ENCODE results near the gene CTNND2.
"Not testable (repeated sequence)": the region's sequence is repeated elsewhere in the genome, so short reads cannot be mapped to it uniquely, and the experiment has no call there.

Gene CTNND2

DNA sequence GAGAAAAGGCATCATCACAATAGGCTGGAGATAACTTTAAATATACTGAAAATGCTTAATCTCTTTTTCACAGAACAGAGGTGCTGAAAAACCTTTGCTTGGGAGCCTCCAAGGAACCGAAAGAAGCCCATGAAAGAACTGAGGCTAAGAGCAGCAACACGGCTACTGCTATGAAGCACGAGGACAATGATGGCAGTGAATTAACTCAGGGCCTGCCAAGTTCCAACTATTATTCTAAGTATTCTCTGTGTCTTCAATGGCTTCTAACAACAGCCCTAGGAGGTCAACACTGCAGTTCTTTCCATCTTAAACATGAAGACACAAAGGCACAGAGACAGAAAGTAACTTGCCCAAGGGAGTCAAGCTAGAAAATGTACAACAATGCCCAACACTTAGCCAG, 850.2 kb downstream of the CTNND2 start:
- no peak for DNase-seq

DNA sequence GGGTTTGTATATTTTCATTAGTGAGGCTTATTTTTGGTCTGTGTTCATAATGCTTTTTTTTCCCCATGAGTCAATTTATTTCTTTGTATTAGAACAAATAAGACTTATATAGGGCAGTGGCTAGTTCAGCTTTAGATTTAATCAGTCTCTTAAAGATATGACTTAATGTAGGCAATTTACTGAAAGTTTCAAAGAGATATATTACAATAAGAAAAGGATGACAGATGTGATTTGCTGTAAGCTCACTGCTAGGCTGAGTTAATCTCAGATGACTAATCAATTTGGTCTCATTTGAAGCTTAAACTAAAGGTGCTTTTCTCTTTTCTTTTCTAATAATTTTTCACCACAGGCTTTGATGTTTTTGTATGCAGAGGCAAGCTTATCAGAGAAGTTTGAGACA, 851.4 kb downstream of the CTNND2 start:
- no peak for DNase-seq

GRCh38 chr5:11050596-11051304, 853.5 kb downstream of the CTNND2 start:
- no peak for DNase-seq

DNA sequence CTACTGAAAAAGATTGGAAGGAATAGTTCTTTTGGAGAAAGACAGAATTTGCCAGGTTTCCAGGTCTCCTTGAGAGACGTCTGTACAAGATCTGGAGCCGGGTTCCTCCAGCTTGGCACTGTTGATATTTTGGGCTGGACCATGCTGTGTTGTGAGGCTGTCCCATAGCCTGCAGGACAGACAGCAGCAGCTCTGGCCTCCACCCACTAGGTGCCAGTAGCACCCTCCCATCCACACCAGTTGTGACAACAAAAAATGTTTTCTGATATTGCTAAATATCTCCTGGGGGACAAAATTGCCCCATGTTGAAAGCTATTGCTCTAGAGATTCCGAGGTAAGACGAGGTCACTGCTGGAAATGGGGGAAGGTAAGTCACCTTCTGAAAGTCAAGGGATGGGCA, 855.5 kb downstream of the CTNND2 start:
- DNase-seq: no peak

DNA sequence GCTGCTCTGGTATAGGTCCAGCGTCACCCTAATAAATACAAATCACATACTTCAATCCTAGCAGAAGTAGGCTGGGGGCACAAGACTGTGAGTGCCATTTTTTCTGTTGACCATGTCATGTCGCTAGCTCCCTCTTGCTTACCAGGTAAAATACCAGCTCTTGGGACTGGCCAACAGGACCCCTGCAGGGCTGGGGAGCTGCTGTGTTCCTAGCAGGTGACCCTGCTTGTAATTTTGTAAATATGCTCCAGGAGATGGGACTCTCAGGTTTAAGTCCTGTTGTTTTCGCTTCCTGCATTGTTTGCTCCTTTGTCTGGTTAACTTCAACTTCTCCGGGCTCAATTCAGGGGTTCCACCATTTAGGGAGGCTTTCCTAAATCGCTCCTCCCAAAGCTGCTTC, 856.6 kb downstream of the CTNND2 start:
- no peak for DNase-seq

GRCh38 chr5:11047030-11047429, 857.2 kb downstream of the CTNND2 start:
- no peak for DNase-seq

GRCh38 chr5:11046160-11046559, 858.1 kb downstream of the CTNND2 start:
- no peak for DNase-seq

DNA sequence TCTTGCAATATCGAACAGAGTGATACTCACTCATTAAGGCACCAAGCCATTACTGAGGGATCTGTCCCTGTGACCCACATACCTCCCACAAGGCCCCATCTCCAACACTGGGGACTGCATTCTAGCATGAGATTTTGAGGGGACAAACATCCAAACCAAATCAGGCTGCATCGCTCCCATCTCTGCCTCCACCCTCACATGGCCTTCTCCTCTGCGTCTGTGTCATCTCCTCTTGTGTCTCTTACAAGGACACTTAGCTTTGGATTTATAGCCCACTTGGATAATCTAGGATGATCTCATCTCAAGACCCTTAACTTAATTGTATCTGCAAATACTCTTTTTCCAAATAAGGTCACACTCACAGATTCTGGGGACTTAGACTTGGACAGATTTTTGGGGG, 858.8 kb downstream of the CTNND2 start:
- DNase-seq: no peak

- no peak for DNase-seq
Measured at GRCh38 chr5:11044581-11044980, 859.7 kb downstream of the CTNND2 start.

- DNase-seq: no peak
Measured at GRCh38 chr5:11043881-11044280, 860.4 kb downstream of the CTNND2 start.

- no peak for DNase-seq
Measured at GRCh38 chr5:11040345-11040744, 863.9 kb downstream of the CTNND2 start.

DNA sequence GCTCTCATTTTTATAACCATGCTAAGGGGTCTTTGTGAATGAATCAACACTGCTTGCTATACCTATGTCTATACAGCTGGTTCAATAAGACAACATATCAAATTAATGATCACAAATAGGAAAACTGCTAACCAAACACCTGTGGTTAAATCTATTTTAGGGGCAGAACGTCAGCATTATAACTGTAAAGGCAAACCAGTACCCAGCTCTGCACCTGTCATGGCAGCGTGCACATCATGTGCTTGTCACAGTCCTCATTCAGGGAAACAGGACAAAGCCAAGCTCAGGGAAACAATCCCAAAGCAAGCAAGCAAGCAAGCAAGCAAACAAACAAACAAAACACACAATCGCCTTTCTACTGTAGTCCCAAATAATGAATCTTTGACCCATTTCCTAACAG, 865.5 kb downstream of the CTNND2 start:
- no peak for DNase-seq

- DNase-seq: no peak
Measured at GRCh38 chr5:11037941-11038340, 866.3 kb downstream of the CTNND2 start.

GRCh38 chr5:11037080-11037479, 867.2 kb downstream of the CTNND2 start:
- no peak for DNase-seq

GRCh38 chr5:11030671-11031070, 873.6 kb downstream of the CTNND2 start:
- no peak for DNase-seq

- no peak for DNase-seq
Measured at GRCh38 chr5:11027660-11028059, 876.6 kb downstream of the CTNND2 start.

DNA sequence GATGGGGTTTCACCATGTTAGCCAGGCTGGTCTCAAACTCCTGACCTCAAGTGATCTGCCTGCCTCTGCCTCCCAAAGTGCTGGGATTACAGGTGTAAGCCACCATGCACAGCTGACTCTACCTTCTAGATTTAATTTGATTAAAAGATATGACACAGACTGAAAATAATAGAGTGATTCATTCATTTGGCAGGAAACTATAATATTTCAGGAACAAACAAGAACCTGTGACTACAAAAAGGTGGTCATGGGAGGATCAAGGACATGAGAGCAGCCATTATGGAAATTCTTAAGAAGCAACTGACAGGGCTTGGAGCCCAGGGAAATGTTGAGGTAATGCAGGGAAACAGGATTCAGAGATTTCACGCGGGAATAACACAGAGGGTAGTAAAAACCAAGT, 877.7 kb downstream of the CTNND2 start:
- DNase-seq: no peak

- DNase-seq: no peak
Measured at GRCh38 chr5:11023945-11024344, 880.3 kb downstream of the CTNND2 start.

GRCh38 chr5:11013793-11014192, 890.5 kb downstream of the CTNND2 start:
- no peak for DNase-seq

DNA sequence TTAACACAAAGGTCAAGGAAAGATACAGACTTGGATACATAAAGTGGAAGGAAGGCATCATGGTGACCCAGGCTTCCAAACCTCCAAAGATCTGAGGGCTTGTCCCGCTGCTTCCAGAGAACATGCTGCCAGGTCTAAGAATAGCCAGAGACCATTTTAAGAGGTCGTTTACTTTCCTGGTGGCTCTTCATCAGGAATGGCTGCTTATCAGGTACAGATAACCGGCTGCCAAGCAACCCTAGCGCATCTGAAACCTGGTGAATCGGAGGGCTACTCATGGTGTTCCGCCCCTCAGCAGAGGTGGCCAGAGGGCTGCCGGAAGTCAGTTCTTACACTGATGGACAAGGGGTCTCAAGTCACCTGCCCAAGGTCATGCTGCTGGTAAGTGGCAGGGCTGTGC, 892.0 kb downstream of the CTNND2 start:
- no peak for DNase-seq

DNA sequence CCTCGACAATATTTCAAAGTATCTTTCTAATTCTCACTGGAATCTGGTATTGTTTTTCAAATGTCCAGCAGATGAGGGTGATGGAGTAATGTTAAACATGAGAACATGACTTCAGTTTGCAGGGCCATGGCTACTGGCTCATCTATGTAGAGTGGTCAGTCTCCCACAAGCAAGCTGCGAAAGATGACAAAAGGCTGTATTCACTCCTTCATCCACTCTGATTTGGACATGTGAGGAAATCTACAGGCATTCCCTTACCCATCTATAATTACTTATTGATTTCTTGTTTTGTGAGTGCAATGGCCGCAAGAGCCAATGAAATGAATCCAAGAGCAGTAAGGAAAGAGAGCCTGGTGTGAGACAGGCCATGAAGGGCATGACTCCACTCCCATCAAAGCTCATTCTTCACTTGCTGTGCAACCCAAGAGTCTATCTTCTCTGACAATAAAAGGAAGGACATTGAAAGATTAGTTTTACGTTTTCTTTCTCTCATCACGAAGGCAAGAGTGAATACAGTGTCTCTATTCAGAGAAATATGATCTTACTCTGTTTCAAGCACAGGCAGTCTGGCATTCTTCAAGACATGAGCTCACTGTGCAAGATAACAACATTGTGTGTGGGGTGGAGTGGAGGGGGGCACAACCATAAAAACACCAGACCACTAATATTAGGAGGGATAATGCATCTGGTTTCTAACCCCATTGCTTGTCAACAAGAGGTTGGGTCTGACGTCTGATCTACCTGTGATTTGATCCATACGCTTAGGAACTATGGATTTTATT, 893.6 kb downstream of the CTNND2 start:
- DNase-seq: no peak

DNA sequence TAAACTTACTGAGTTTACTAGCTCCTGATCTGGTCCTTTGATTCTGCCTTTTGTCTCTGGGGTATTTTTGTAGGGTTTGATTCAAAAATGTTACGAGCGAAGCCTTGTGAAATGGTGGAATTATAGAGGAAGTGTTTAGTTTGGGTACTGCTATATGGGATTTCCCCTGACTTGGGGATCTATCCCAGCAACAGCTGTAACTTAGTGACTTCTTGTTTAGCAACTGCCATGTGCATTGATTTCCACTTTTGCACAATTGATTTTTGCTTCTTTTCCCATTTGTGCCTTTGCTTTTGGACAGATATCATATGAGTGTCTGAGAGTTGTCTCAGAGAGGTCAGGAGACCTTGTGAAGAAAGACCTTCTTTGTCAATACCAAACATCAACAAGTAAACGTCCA, 894.7 kb downstream of the CTNND2 start:
- no peak for DNase-seq

- no peak for DNase-seq
Measured at GRCh38 chr5:11007269-11007870, 896.9 kb downstream of the CTNND2 start.

- DNase-seq: not testable (repeated sequence)
Measured at GRCh38 chr5:11004523-11004922, 899.7 kb downstream of the CTNND2 start.

Measured in femur (tissue), 1 donor.